ENCODE results near the gene SPTLC3.

DNA sequence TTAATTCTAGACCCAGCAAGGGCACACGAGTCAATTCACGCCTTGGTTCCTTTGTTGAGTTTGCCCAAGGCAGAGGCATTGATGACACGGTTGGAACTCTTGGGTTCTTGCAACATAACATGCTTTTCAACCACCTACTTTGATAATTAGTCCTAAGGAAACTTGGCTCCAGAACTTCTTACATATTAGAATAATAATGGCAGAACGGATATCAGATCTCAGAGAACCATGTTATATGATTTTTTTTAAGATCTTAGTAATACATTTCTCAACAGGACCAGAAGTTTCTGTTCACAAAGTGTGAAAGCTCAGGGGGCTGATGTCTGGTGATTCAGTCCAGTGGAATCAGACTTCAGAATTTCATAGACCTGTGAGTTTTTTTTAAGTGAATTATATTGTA lies 19.2 kb downstream of the SPTLC3 start:
- TF ChIP-seq, protein P1, sequence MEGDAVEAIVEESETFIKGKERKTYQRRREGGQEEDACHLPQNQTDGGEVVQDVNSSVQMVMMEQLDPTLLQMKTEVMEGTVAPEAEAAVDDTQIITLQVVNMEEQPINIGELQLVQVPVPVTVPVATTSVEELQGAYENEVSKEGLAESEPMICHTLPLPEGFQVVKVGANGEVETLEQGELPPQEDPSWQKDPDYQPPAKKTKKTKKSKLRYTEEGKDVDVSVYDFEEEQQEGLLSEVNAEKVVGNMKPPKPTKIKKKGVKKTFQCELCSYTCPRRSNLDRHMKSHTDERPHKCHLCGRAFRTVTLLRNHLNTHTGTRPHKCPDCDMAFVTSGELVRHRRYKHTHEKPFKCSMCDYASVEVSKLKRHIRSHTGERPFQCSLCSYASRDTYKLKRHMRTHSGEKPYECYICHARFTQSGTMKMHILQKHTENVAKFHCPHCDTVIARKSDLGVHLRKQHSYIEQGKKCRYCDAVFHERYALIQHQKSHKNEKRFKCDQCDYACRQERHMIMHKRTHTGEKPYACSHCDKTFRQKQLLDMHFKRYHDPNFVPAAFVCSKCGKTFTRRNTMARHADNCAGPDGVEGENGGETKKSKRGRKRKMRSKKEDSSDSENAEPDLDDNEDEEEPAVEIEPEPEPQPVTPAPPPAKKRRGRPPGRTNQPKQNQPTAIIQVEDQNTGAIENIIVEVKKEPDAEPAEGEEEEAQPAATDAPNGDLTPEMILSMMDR (IDR thresholded peaks at IDR 0.05), result no peak
- TF ChIP-seq EP300 (IDR thresholded peaks at IDR 0.05) (no peak), POLR2A (IDR thresholded peaks at IDR 0.05) (no peak)
